ENCODE data around the gene AUTS2.

Gene AUTS2

GRCh38 chr7:69612981-69613380 is 14.7 kb downstream of the AUTS2 start:
- H3K36me3 ChIP-seq (ENCODE audit: control insufficient read depth, insufficient read depth, low read length): no peaks in the 10 kb centered on the region
- H3K4ac ChIP-seq (ENCODE audit: low read depth, low read length): no peak overlapping the region
- H2BK120ac ChIP-seq (ENCODE audit: low read depth, low read length): peak overlapping the region; percentile 82
- no peak overlapping the region for H3K4me2 ChIP-seq (ENCODE audit: low read length)
- no peak overlapping the region for H4K5ac ChIP-seq (ENCODE audit: low read length)
- WGBS (ENCODE audit: extremely low coverage, insufficient coverage, low lambda C conversion rate): no CpG with 5 or more reads among the region's 3 CpGs
- no peak overlapping the region for H3K18ac ChIP-seq (ENCODE audit: low read length)
- DNase-seq: no peak
- H3K27ac ChIP-seq (ENCODE audit: low read depth, low read length): no peak overlapping the region
- no peak overlapping the region for H3K56ac ChIP-seq (ENCODE audit: low read length)
- H2AK5ac ChIP-seq (ENCODE audit: low read length): no peak overlapping the region
- no peak overlapping the region for H4K8ac ChIP-seq (ENCODE audit: low read depth, low read length)
- H3K4me3 ChIP-seq (ENCODE audit: low read length): no peak overlapping the region
- peaks cover 4% of the 10 kb centered on the region for H3K27me3 ChIP-seq (ENCODE audit: insufficient read depth, low read length, poor library complexity)
- no peak overlapping the region for H2BK15ac ChIP-seq (replicated peaks; ENCODE audit: low read depth)
- no peak overlapping the region for H2BK5ac ChIP-seq (ENCODE audit: low read length)
- no peak overlapping the region for H3K23ac ChIP-seq (ENCODE audit: low read length)
- H3K4me1 ChIP-seq (ENCODE audit: control insufficient read depth, low read depth, low read length): peaks cover 17% of the 10 kb centered on the region
- no peaks in the 10 kb centered on the region for H3K79me2 ChIP-seq (ENCODE audit: control insufficient read depth, insufficient read depth, low read length)
- peaks cover 6% of the 10 kb centered on the region for H3K79me1 ChIP-seq (ENCODE audit: low read length)
- no peak overlapping the region for H3K9ac ChIP-seq (ENCODE audit: low read length)

GRCh38 chr7:69613846-69614245 is 15.6 kb downstream of the AUTS2 start:
- WGBS (ENCODE audit: extremely low coverage, insufficient coverage, low lambda C conversion rate): no CpG with 5 or more reads among the region's 2 CpGs
- H3K9ac ChIP-seq (ENCODE audit: low read length): no peak overlapping the region
- H3K56ac ChIP-seq (ENCODE audit: low read length): no peak overlapping the region

DNA sequence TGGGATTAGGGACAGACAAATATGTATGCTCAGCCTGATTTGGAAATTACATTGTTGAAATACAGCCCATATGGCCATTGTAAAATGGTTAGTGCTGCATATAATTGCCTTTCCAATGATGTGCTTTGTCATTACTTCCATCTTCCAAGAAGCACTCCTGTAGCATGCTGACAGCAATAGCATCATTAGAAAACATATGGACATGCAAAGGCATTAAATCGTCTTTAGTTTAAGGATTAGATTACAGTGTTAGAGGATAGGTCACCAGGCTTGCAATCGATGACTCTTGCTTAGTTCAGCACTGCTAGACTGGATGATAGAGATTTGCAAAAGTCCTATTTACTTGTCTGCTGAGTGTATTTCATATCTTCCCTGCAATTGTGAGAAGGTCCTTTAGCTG is 17.4 kb downstream of the AUTS2 start:
- no peak overlapping the region for H4K8ac ChIP-seq (ENCODE audit: low read depth, low read length)
- peaks cover 2% of the 10 kb centered on the region for H3K27me3 ChIP-seq (ENCODE audit: insufficient read depth, low read length, poor library complexity)

More at GRCh38 chr7:69613846-69614245, 15.6 kb downstream of the AUTS2 start:
- H3K4ac ChIP-seq (ENCODE audit: low read depth, low read length): no peak overlapping the region
- H2AK5ac ChIP-seq (ENCODE audit: low read length): no peak overlapping the region
- H3K36me3 ChIP-seq (ENCODE audit: control insufficient read depth, insufficient read depth, low read length): no peaks in the 10 kb centered on the region
- H3K79me2 ChIP-seq (ENCODE audit: control insufficient read depth, insufficient read depth, low read length): no peaks in the 10 kb centered on the region
- no peak overlapping the region for H3K4me3 ChIP-seq (ENCODE audit: low read length)
- H4K8ac ChIP-seq (ENCODE audit: low read depth, low read length): no peak overlapping the region
- H3K79me1 ChIP-seq (ENCODE audit: low read length): peaks cover 8% of the 10 kb centered on the region
- no peak overlapping the region for H3K18ac ChIP-seq (ENCODE audit: low read length)
- H2BK15ac ChIP-seq (replicated peaks; ENCODE audit: low read depth): no peak overlapping the region
- H2BK120ac ChIP-seq (ENCODE audit: low read depth, low read length): no peak overlapping the region
- H3K23ac ChIP-seq (ENCODE audit: low read length): no peak overlapping the region
- H2BK5ac ChIP-seq (ENCODE audit: low read length): no peak overlapping the region
- peaks cover 2% of the 10 kb centered on the region for H3K27me3 ChIP-seq (ENCODE audit: insufficient read depth, low read length, poor library complexity)
- no peak overlapping the region for H3K4me2 ChIP-seq (ENCODE audit: low read length)
- H3K27ac ChIP-seq (ENCODE audit: low read depth, low read length): no peak overlapping the region
- no peak overlapping the region for H4K5ac ChIP-seq (ENCODE audit: low read length)
- no peak for DNase-seq
- peaks cover 18% of the 10 kb centered on the region for H3K4me1 ChIP-seq (ENCODE audit: control insufficient read depth, low read depth, low read length)

GRCh38 chr7:69617364-69617763 is 19.1 kb downstream of the AUTS2 start:
- H2BK5ac ChIP-seq (ENCODE audit: low read length): no peak overlapping the region
- peaks cover 18% of the 10 kb centered on the region for H3K4me1 ChIP-seq (ENCODE audit: control insufficient read depth, low read depth, low read length)
- no peak overlapping the region for H3K9ac ChIP-seq (ENCODE audit: low read length)
- H3K56ac ChIP-seq (ENCODE audit: low read length): no peak overlapping the region
- H3K18ac ChIP-seq (ENCODE audit: low read length): no peak overlapping the region
- no peak overlapping the region for H4K8ac ChIP-seq (ENCODE audit: low read depth, low read length)
- peaks cover 8% of the 10 kb centered on the region for H3K79me1 ChIP-seq (ENCODE audit: low read length)
- no peak overlapping the region for H4K5ac ChIP-seq (ENCODE audit: low read length)
- H2BK120ac ChIP-seq (ENCODE audit: low read depth, low read length): no peak overlapping the region
- H3K36me3 ChIP-seq (ENCODE audit: control insufficient read depth, insufficient read depth, low read length): no peaks in the 10 kb centered on the region
- H3K4ac ChIP-seq (ENCODE audit: low read depth, low read length): no peak overlapping the region
- no peak overlapping the region for H3K23ac ChIP-seq (ENCODE audit: low read length)
- DNase-seq: peak; percentile 57
- H3K27me3 ChIP-seq (ENCODE audit: insufficient read depth, low read length, poor library complexity): peaks cover 2% of the 10 kb centered on the region
- H3K4me2 ChIP-seq (ENCODE audit: low read length): no peak overlapping the region
- no peak overlapping the region for H2AK5ac ChIP-seq (ENCODE audit: low read length)
- no peaks in the 10 kb centered on the region for H3K79me2 ChIP-seq (ENCODE audit: control insufficient read depth, insufficient read depth, low read length)
- H2BK15ac ChIP-seq (replicated peaks; ENCODE audit: low read depth): no peak overlapping the region
- WGBS (ENCODE audit: extremely low coverage, insufficient coverage, low lambda C conversion rate): no CpG with 5 or more reads among the region's 5 CpGs
- no peak overlapping the region for H3K27ac ChIP-seq (ENCODE audit: low read depth, low read length)
- no peak overlapping the region for H3K4me3 ChIP-seq (ENCODE audit: low read length)

More for the DNA sequence above, 17.4 kb downstream of the AUTS2 start:
- no peak overlapping the region for H3K4ac ChIP-seq (ENCODE audit: low read depth, low read length)
- no peak overlapping the region for H3K4me2 ChIP-seq (ENCODE audit: low read length)
- H2BK5ac ChIP-seq (ENCODE audit: low read length): no peak overlapping the region
- H3K4me3 ChIP-seq (ENCODE audit: low read length): no peak overlapping the region
- no peak overlapping the region for H2BK15ac ChIP-seq (replicated peaks; ENCODE audit: low read depth)
- no peaks in the 10 kb centered on the region for H3K36me3 ChIP-seq (ENCODE audit: control insufficient read depth, insufficient read depth, low read length)
- peaks cover 8% of the 10 kb centered on the region for H3K79me1 ChIP-seq (ENCODE audit: low read length)
- H3K79me2 ChIP-seq (ENCODE audit: control insufficient read depth, insufficient read depth, low read length): no peaks in the 10 kb centered on the region
- peaks cover 18% of the 10 kb centered on the region for H3K4me1 ChIP-seq (ENCODE audit: control insufficient read depth, low read depth, low read length)
- no peak overlapping the region for H2BK120ac ChIP-seq (ENCODE audit: low read depth, low read length)
- no peak for DNase-seq
- no peak overlapping the region for H4K5ac ChIP-seq (ENCODE audit: low read length)
- no peak overlapping the region for H3K56ac ChIP-seq (ENCODE audit: low read length)
- no CpG with 5 or more reads among the region's 2 CpGs for WGBS (ENCODE audit: extremely low coverage, insufficient coverage, low lambda C conversion rate)
- H2AK5ac ChIP-seq (ENCODE audit: low read length): no peak overlapping the region
- no peak overlapping the region for H3K18ac ChIP-seq (ENCODE audit: low read length)
- no peak overlapping the region for H3K23ac ChIP-seq (ENCODE audit: low read length)
- no peak overlapping the region for H3K9ac ChIP-seq (ENCODE audit: low read length)
- H3K27ac ChIP-seq (ENCODE audit: low read depth, low read length): no peak overlapping the region

DNA sequence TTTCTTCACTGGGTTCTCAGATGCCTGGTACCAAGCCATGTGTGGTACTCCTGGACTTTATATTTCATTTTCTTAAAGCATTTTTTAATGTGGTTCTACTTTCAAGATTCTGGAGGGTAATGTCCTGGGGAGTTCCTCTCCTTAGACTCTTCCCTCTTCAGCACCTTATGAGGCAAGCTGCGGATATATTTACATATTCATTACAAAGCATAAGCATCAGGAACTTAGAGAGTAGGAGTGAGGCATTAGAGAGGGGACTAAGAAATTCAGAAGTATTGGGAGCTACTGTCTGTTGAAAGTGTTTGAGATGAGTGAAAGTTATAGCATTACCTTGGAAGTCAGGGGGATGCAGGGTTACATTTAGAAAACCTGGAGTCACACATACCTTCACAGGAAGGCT is 20.8 kb downstream of the AUTS2 start:
- Histone ChIP-seq H3K18ac (ENCODE audit: low read length) (no peak overlapping the region), H2BK15ac (replicated peaks; ENCODE audit: low read depth) (no peak overlapping the region), H3K27ac (ENCODE audit: low read depth, low read length) (no peak overlapping the region), H4K5ac (ENCODE audit: low read length) (no peak overlapping the region), H3K79me2 (ENCODE audit: control insufficient read depth, insufficient read depth, low read length) (no peaks in the 10 kb centered on the region), H2BK5ac (ENCODE audit: low read length) (no peak overlapping the region), H3K23ac (ENCODE audit: low read length) (no peak overlapping the region), H3K27me3 (ENCODE audit: insufficient read depth, low read length, poor library complexity) (peaks cover 2% of the 10 kb centered on the region), H3K36me3 (ENCODE audit: control insufficient read depth, insufficient read depth, low read length) (no peaks in the 10 kb centered on the region), H2BK120ac (ENCODE audit: low read depth, low read length) (no peak overlapping the region), H2AK5ac (ENCODE audit: low read length) (no peak overlapping the region), H3K4me2 (ENCODE audit: low read length) (no peak overlapping the region), H3K4ac (ENCODE audit: low read depth, low read length) (no peak overlapping the region), H3K9ac (ENCODE audit: low read length) (no peak overlapping the region), H4K8ac (ENCODE audit: low read depth, low read length) (no peak overlapping the region), H3K56ac (ENCODE audit: low read length) (no peak overlapping the region), H3K79me1 (ENCODE audit: low read length) (peaks cover 8% of the 10 kb centered on the region), H3K4me1 (ENCODE audit: control insufficient read depth, low read depth, low read length) (peaks cover 24% of the 10 kb centered on the region), H3K4me3 (ENCODE audit: low read length) (no peak overlapping the region)
- no peak for DNase-seq
- no CpG with 5 or more reads among the region's 1 CpG for WGBS (ENCODE audit: extremely low coverage, insufficient coverage, low lambda C conversion rate)

- WGBS (ENCODE audit: extremely low coverage, insufficient coverage, low lambda C conversion rate): no CpG with 5 or more reads among the region's 2 CpGs
- H3K4me3 ChIP-seq (ENCODE audit: low read length): no peak overlapping the region
- H2AK5ac ChIP-seq (ENCODE audit: low read length): no peak overlapping the region
- peaks cover 10% of the 10 kb centered on the region for H3K79me1 ChIP-seq (ENCODE audit: low read length)
- no peak overlapping the region for H3K4ac ChIP-seq (ENCODE audit: low read depth, low read length)
- H3K4me1 ChIP-seq (ENCODE audit: control insufficient read depth, low read depth, low read length): peaks cover 27% of the 10 kb centered on the region
- H2BK15ac ChIP-seq (replicated peaks; ENCODE audit: low read depth): no peak overlapping the region
- H3K56ac ChIP-seq (ENCODE audit: low read length): no peak overlapping the region
- no peak overlapping the region for H2BK5ac ChIP-seq (ENCODE audit: low read length)
- H3K23ac ChIP-seq (ENCODE audit: low read length): no peak overlapping the region
- H2BK120ac ChIP-seq (ENCODE audit: low read depth, low read length): no peak overlapping the region
- no peak overlapping the region for H4K8ac ChIP-seq (ENCODE audit: low read depth, low read length)
- H3K36me3 ChIP-seq (ENCODE audit: control insufficient read depth, insufficient read depth, low read length): no peaks in the 10 kb centered on the region
- no peak for DNase-seq
- H3K27ac ChIP-seq (ENCODE audit: low read depth, low read length): no peak overlapping the region
- peaks cover 2% of the 10 kb centered on the region for H3K27me3 ChIP-seq (ENCODE audit: insufficient read depth, low read length, poor library complexity)
- no peaks in the 10 kb centered on the region for H3K79me2 ChIP-seq (ENCODE audit: control insufficient read depth, insufficient read depth, low read length)
- no peak overlapping the region for H3K4me2 ChIP-seq (ENCODE audit: low read length)
- H3K18ac ChIP-seq (ENCODE audit: low read length): peak overlapping the region; percentile 3
- no peak overlapping the region for H3K9ac ChIP-seq (ENCODE audit: low read length)
- H4K5ac ChIP-seq (ENCODE audit: low read length): no peak overlapping the region
Measured at GRCh38 chr7:69619635-69620034, 21.4 kb downstream of the AUTS2 start.

All from mesendoderm (in vitro differentiated cells).